Stomach (tissue), 4 donors: ENCODE measurements around the gene KRT86.
"Not testable (repeated sequence)": the region's sequence is repeated elsewhere in the genome, so short reads cannot be mapped to it uniquely, and the experiment has no call there.

Experiments used
- CTCF ChIP-seq, 7 experiments: fragments of 450-650 bp in 4 of 7; fragments of 200-600 bp in 3 of 7; sonication (generic) in 3 of 7; IDR thresholded peaks; one replicate each; pipeline ENCODE4 v1.5.1; 2016 to 2019; ENCODE audit warnings: antibody characterized with exemption in 7 of 7, control low read depth in 2 of 7, mild to moderate bottlenecking in 1 of 7
- EP300 ChIP-seq: sonication (generic); formaldehyde crosslinking; IDR thresholded peaks from one replicate; pipeline ENCODE4 v1.6.1; 2017; ENCODE audit warnings: antibody characterized with exemption

DNA sequence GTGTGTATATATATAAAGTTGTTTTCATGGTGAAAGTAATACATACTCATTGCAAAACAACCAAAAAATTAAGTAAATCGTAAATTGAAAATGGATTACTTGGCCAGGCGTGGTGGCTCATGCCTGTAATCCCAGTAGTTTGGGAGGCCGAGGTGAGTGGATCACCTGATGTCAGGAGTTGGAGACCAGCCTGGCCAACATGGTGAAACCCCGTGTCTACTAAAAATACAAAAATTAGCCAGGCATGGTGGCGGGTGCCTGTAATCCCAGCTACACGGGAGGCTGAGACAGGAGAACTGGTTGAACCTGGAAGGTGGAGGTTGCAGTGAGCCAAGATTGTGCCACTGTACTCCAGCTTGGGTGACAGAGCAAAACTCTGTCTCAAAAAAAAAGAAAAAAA, 34.2 kb upstream of the KRT86 start:
- TF ChIP-seq CTCF (IDR thresholded peaks at IDR 0.05); EP300: not testable (repeated sequence)
